Measurements from ENCODE around the gene AFG1L.
"Not testable (repeated sequence)": the region's sequence is repeated elsewhere in the genome, so short reads cannot be mapped to it uniquely, and the experiment has no call there.

DNA sequence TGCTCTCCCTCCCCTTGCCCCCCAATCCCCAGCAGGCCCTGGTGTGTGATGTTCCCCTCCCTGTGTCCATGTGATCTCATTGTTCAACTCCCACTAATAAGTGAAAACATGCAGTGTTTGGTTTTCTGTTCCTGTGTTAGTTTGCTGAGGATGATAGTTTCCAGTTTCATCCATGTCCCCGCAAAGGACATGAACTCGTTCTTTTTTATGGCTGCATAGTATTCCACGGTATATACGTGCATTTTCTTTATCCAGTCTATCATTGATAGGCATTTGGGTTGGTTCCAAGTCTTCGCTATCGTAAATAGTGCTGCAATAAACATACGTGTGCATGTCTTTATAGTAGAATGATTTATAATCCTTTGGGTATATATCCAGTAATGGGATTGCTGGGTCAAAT, 49.8 kb upstream of the AFG1L start:
- TF ChIP-seq, protein P1, sequence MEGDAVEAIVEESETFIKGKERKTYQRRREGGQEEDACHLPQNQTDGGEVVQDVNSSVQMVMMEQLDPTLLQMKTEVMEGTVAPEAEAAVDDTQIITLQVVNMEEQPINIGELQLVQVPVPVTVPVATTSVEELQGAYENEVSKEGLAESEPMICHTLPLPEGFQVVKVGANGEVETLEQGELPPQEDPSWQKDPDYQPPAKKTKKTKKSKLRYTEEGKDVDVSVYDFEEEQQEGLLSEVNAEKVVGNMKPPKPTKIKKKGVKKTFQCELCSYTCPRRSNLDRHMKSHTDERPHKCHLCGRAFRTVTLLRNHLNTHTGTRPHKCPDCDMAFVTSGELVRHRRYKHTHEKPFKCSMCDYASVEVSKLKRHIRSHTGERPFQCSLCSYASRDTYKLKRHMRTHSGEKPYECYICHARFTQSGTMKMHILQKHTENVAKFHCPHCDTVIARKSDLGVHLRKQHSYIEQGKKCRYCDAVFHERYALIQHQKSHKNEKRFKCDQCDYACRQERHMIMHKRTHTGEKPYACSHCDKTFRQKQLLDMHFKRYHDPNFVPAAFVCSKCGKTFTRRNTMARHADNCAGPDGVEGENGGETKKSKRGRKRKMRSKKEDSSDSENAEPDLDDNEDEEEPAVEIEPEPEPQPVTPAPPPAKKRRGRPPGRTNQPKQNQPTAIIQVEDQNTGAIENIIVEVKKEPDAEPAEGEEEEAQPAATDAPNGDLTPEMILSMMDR (IDR thresholded peaks at IDR 0.05; ENCODE audit: low read length) = not testable (repeated sequence)
- TF ChIP-seq EZH2 (IDR thresholded peaks at IDR 0.05; ENCODE audit: borderline replicate concordance, low read length) = not testable (repeated sequence)

Data from OCI-LY1 (cell line).